Measurements from ENCODE around the gene CHMP6.

Gene CHMP6

DNA sequence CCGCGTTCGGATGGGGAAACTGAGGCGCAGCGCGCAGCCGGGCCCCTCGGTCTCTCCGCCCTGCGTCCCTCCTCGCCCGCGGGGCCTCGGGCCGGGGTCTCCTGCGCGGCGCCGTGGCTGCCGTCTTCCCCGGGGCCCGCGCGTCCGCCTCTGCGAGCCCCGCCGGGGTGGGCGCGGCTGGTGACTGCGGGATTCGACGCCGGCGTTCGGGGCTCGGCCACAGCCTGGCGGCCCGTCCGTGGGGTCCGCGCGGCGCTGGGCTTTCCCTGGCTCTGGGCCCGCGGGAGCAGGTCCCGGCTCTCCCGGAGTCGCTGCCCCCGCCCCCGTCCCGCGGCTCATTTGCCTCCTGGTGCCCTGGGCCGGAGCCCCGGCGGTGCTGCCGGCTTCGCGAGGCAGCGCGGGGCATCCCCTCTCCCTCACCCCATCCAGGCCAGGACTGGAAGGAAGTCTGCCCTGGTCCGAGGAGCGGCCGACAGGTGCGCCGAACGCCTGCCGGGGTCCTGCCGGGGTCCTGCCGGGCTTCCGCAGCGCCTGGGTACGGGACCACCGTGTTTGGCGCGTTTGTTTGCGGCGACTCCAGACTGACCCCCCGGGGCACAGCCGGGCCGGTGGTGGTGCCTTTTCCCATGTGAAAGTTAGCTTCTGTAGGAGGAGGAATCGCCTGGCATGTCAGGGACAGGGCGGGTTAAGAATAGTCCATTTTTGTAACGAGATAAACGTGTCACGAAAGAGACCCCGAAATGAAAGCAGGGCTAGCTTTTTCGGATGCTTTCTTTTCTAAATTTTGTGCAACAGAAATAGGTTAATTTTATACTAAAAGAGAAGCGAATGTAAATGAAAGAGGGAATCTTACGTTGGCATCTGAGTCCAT lies 671 bp downstream of the CHMP6 start:
- no peak for DNase-seq (ENCODE audit: low read depth, low spot score)

DNA sequence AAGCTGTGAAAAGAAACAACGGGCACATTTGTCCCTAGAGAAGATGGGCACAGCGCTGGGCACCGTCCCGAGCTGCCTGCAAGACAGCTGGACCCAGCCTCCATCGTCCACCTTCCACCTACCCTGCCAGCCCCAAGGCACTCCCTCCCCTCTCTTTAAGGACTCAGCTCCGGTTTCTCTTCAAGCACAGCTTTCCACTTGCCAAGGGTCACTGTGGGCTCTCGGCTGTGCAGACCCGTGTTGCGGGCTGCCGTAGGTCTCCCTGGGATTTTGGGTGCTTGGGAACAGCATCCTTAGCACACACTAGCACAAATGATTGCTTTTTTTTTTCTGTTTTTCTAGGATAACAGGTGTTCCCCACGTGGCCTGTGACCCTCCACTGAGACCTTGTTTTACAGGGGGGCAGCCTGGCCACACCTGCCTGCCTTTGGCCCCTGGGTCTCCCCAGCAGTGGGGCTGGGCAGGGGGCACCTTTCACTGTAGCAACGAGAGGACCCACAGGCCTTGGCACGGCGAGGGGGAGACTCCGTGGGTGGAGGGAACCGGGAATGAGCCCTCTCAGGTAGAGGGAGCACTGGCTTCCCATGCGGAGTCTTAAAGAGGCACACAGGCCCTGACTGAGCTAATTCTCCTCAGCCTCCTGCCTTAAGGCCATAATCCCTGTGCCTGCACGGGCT lies 1.4 kb downstream of the CHMP6 start:
- no peak for DNase-seq (ENCODE audit: low read depth, low spot score)

DNA sequence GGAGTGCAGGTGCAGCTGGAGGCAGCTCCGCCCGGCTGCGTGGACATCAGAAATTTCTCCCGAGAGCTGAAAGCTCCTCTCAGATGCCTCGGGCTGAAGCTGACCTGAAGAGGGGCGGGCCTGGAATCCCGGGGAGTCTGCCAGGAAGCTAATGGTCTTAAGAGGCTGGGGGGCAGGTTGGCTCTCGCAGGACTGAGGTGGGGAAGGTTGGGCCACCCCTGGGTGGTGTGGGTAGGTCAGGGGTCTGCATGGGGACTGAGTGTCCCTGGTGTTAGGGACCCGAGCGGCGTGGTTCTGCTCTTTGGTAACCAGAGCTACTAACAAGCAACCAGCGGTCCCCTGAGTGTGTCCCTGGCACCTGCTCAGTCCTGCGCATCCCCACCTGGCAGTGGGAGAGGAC lies 3.5 kb downstream of the CHMP6 start:
- DNase-seq (ENCODE audit: low read depth, low spot score), result no peak

DNA sequence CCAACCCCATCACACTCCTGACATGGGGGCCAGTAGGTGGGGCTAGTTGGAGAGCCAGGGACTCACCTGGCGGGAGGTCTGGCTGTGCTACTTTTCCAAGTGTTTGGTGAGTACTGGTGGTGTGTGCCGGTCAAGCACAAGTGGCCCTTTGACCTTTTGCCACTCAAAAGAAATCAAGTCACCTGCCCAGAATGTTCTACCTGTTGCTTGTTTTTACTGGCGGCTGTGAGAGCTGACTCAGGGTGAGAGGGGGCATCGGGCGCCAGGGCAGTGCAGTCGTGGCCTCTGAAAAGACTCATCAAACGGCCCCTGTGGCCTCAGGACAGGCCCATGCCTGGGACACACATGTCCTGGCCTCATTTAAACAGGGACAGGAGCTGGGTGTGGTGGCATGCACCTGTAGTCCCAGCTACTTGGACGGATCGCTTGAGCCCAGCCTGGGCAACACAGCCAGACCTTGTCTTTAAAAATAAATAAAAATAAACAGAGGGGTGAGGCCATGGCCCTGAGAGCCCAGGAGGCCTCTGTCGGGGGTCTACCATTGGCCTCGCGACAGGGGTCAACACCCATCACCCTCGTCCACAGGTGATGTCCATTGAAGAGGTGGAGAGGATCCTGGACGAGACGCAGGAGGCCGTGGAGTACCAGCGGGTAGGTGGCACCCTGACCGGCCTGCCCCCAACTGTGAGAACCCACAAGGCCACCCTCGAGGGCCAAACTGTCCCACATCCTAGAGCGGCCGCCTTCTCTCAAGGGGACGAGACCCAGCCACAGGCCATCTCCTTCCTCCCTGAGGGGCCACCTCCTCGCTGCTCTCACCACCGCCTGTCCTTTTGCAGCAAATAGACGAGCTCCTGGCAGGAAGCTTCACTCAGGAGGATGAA lies 5.0 kb downstream of the CHMP6 start:
- no peak for DNase-seq (ENCODE audit: low read depth, low spot score)

DNA sequence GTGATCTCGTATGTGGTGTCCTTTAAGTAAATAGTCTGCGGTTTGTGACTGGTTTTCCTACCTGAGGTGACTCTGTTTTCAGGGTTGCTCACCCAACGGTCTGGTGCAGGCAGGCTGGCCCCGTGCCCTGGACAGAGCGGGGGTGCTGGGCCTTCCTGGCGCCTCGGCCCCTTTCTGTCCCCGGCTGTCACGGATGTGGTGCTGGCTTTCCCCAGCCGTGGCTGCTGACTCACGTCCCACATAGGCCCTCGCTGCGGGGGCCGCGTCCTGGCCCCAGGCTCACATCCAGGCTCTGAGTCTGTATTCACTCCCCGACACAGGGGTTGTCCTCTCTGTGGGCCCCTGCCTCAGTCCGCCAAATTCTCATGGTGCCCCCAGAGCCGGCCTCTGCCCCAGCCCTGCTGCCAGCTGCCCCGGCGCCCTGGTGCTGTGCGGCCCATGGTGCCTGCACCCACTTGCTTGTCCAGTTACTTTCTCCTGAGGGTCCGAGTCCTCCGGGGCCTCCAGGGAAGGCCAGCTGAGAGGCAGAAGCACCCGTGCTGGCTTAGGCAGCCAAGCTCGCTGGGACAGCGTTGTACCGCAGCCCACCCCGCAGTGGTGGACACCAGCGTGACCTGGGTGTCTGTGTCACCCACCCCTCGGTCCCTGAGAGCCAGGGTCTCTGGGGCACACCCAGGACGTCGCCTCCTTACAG lies 5.9 kb downstream of the CHMP6 start:
- no peak for DNase-seq (ENCODE audit: low read depth, low spot score)

DNA sequence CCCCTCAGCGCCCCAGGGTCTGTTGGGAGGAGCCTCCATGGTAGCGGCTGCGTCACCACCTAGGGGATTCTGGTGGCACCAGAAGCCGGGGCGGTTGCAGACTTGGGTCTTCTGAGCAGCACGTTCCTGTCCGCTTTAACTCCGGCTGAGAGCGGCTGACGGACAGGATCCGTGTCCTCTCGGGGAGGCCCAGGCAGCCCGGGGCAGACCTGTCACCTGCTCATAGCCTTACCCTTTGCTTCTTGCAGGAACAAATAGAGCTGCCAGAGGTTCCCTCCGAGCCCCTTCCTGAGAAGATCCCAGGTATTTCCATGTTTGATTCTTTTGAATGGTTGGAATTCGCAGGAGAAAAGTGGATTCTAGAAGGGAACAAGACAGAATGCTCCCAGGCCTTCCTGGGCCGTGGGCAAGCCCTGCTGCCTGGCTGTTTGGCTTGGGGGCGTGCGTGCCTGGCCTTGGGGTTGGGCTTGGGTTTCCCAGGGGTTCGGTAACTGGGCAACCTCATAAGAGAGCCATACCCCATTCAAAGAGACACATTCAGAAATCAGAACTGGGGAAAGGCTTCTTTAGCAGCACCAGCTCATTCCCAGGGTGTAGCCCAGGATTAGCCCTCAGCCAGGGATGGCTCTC lies 6.6 kb downstream of the CHMP6 start:
- DNase-seq (ENCODE audit: low read depth, low spot score), result no peak

DNA sequence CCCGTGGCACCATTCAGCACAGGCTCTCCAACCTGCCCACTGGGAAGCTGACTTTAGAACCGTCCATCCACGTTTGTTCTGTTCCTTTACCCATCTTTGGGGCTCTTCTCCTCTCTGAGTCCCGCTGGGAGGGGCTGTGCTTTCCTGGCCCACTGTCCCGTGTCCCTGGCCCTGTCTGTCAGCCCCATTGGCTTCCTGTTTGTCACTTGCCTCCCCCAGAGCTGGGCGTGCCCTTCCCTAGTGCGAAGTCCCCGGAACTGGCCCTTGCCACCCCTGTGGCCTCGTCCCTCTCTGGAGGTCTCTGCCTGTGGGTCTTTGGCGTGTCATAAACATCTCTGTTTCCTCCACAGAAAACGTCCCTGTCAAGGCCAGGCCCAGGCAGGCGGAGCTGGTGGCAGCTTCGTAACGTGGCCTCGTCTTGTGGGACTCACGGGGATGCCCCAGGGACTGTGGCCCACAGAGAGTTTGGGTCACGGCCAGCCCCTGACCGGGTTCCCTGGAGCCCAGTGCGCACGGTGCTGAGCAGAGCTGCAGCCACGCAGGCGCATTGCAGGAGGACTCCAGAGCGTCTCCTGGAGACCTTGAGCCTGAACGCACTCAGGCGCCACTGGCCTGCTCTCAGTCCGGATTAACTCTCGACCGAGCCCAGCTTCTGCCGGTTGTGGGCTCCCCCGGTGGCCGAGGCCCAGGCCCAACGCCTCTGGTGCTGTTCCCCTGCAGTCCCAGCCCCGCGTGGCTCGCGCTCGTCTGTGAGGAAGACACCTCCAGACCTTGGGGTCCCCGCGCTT lies 7.3 kb downstream of the CHMP6 start:
- DNase-seq (ENCODE audit: low read depth, low spot score), result no peak

DNA sequence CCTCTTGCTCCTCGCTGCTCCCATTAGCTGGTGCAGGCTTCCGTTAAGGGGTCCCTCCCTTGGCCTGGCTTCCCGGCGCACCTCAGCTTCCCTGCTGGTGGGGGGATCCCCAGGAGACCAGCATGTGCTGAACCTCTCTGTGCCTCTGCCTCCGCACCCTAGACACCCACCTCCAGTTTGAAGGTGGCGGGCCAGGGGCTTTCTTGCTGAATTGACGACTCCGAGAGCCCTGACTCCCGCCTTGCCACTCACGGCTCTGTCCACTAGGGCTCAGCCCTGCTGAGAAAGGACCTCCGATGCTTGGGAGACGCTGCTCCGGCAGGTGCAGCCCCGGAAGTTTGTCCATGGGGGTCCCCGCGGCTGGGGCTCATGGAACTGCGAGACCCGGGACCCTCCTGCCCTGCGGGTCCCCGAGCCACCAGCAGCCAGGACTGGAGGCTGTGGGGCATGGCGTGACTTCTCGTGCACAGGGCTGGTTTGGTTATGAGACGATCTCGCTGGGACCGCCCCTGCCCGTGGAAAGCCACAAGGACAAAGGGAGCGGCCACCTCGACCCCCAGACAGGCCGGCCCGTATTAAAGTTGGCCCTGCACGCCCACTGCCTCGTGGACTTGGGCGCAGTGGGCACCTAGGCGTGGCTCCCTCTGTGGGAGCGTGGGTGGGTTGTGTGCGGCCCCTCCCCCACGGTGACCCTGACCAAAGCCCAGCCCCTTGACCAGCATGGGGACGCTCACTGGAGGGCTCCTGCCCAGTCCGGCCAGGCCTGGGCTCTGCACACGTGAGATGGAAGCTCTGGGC lies 8.1 kb downstream of the CHMP6 start:
- no peak for DNase-seq (ENCODE audit: low read depth, low spot score)

DNA sequence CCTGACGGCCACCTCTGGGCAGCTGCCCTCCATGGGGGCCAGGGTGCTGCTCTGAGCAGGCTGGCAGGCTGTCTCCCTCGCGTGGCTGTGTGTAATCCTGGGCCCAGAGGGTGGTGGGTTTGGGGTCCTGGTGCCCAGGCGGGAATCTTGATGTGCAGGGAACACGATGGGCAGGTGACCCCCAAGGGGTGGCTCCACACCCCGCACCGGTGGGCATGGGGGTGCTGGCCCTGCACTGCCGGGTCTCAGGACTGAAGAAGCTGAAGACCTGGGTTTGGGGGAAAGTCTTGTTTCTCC lies 8.6 kb downstream of the CHMP6 start:
- DNase-seq (ENCODE audit: low read depth, low spot score), result no peak

DNA sequence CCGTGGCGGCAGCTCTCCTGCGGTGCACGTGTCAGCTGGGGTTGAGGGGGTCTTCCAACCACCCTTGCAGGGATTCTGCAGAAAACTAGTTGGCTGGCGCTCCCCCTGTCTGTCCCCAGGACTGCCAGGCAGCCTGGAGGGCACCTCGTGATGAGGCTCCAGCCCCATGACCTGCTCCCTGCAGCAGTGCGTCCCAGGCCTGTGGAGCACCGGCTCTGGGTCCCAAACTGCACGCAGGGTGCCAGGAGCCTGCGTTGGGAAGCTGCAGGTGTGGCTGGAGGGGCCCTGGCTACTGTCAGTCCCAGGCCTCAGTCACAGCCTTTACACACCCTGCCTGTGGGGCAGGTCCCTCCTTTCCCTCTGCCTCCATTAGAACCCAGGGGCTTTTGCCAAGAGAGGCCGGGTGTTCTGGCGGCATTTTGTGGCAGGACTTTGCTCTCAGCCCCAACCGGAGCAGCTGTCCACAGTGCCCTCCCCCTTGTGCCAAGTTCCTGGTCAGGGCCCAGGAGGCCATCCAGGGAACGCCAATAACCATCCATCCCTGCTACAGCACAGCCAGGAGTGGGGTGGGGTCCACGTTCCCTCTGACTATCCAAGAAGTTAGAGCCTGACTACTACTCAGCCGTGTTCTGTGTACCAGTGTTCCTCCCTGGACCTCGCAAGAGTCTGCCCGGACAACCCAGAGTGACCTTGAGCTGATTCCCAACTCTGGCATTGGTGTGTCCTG lies 9.2 kb downstream of the CHMP6 start:
- no peak for DNase-seq (ENCODE audit: low read depth, low spot score)

DNA sequence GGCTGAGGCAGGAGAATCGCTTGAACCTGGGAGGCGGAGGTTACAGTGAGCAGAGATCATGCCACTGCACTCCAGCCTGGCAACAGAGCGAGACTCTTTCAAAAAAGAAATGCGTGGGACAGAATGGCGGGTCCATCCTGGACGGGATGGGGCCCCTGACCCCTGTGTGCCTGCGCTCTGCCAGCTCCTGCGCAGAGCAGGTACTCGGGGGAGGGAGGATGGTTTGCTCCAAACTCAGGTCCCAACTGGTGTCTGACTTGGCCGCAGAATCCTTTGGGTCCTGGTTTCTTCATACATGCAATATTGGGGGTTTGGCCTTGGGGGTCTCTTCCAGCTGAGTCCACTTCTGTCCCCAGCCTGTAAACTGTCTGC lies 10.4 kb downstream of the CHMP6 start:
- no peak for DNase-seq (ENCODE audit: low read depth, low spot score)

DNA sequence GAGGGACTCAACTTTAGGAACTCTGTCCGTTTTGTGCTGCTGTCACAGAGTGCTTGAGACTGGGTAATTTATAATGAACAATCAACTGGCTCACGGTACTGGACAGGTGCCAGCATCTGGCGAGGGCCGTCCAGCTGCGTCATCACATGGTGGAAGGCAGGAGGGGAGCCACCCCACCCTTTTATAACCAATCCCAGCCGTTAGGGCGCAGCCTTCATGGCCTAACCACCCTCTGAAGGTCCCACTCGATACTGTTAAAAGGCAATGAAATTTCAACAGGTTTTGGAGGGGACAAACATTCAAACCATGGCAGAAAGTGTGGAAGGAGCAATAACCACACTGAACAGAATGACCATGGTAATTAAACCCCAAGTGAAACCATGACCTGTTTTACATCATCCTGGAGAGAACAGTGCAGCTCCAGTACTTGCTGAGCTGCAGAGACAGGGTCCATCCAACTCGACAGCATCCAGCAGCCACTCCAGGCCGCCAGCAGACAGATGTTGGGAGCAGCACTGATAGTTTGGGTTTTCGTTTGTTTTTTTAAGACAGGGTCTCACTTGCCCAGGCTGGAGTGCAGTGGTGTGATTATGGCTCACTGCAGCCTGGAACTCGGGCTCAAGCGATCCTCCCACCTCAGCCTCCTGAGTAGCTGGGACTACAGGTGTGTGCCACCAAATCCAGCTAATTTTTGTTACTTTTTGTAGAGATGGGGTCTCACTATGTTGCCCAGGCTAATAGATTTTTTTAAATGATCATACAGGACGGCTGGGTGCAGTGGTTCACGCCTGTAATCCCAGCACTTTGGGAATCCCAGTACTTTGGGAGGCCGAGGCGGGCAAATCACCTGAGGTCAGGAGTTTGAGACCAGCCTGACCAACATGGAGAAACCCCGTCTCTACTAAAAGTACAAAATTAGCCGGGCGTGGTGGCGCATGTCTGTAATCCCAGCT lies 11.0 kb downstream of the CHMP6 start:
- no peak for DNase-seq (ENCODE audit: low read depth, low spot score)

DNA sequence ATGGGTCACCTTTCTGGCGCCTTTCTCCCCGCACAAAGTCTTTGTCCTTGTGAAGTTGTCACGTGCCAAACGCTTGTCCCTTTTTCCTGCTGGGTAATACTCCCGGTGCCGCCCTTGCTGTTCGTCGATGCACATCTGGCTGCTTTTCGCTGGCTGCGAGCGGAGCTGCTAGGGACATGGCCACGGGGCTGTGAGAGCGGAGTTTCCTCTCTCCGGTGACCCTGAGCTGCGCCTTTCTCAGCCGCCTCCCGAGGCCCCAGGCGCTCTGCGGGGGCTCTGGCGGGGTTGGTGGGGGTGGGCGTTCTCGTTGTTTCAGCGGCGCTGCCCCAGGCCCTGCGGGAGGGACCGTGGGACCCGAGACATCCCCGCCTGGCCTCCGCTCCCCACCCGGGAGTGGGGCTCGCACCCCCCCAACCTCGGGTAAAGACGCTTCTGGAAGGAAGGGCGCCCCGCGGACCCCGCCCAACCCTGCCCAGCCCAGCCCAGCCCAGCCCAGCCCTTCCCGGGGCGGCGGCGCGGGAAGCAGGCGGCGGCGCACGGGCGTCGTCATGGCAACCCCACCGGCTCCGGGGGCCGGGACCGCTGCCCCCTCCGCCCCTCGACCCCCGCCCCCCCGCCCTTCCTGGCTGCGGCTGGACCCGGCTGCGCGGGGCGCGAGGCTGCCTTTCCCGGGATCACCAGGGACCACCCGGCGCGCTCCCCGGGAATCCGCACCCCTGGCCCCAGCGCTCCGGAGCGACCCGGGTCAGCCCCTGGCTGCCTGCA lies 12.3 kb downstream of the CHMP6 start:
- no peak for DNase-seq (ENCODE audit: low read depth, low spot score)

DNA sequence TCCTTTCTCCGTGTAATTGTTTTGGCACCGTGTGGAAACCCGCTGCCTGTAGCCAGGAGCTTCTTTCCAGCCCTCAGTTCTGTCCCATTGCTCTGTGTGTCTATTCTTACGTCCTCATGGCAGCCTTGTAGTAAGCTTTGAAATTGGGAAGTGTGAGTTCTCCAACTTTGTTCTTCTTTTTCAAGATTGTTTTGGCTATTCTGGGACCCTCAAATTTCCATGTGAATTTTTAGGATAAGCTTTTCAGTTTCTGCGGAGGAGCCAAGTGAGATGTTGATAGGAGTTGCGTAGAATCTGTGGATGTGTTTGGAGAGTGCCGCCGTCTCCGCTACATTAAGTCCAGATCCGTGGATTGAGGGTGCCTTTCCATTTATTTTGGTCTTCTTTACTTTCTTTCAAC lies 15.2 kb downstream of the CHMP6 start:
- no peak for DNase-seq (ENCODE audit: low read depth, low spot score)

DNA sequence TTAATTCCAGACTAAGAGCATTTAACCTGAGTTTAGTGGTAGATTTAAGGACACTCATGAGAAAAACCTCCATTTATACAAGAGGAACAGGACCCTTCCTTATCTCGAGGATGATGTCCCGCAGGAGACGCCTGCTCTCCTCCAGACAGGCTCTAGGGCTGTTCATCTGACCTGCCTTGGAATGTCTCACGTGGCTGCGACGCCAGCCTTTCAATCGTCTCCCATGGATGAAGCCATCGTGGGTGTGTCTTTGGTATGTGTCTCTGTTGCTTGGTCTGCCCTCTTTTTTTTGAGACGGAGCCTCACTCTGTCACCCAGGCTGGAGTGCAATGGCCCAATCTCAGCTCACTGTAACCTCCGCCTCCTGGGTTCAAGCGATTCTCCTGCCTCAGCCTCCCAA lies 16.5 kb downstream of the CHMP6 start:
- peak; percentile 57 for DNase-seq (ENCODE audit: low read depth, low spot score)

DNA sequence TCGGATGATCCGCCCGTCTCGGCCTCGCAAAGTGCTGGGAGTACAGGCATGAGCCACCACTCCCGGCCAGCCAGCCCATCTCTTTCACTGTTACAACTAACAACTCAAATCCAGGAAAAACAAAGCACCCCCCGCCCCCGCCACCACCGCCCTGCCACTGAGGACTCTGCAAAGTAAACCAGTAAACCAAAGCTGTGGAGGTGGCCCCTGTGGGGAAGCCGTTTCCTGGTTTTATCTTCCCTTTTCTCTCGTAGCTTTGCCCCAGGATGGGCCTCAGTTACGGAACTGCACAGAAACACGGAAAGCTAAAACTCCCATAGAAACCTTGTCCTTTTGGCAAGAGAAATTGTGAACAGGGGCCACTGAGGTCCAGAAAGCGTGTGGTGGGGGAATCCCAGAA lies 17.5 kb downstream of the CHMP6 start:
- DNase-seq (ENCODE audit: low read depth, low spot score), result no peak

DNA sequence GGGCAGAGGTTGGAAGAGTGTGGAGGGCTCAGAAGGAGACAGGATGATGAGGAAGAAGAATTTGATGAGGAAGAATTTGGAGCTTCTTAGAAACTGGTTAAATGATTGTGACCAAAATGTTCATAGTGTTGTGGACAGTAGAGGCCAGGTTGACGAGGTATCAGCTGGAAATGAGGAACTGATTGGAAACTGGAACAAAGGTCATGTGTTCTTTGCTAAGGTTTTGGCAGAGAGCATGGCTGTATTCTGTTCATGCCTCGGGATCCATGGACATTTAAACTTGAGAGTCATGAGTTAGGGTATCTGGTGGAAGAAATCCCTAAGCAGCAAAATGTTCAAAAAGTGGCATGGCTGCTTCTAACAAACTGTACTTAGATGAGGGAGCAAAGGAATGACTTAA lies 19.3 kb downstream of the CHMP6 start:
- no peak for DNase-seq (ENCODE audit: low read depth, low spot score)

Data from ELF-1 (cell line).